AG09319 (cell line): ENCODE measurements around the gene ARHGEF28.

Source experiments
- DNase-seq: peaks from one replicate; pipeline ENCODE4 v3.0.0-alpha.2; 2010; ENCODE audit warnings: low read depth; ENCODE audit errors: extremely low read depth
- TF ChIP-seq, protein P1 (sequence below): IDR thresholded peaks from 2 replicates; pipeline ENCODE4 v1.5.1; 2011; ENCODE audit warnings: low read depth, mild to moderate bottlenecking, inconsistent platforms, low read length, moderate library complexity

Gene ARHGEF28

GRCh38 chr5:73612799-73613198, 13.2 kb upstream of the ARHGEF28 start:
- TF ChIP-seq, protein P1, sequence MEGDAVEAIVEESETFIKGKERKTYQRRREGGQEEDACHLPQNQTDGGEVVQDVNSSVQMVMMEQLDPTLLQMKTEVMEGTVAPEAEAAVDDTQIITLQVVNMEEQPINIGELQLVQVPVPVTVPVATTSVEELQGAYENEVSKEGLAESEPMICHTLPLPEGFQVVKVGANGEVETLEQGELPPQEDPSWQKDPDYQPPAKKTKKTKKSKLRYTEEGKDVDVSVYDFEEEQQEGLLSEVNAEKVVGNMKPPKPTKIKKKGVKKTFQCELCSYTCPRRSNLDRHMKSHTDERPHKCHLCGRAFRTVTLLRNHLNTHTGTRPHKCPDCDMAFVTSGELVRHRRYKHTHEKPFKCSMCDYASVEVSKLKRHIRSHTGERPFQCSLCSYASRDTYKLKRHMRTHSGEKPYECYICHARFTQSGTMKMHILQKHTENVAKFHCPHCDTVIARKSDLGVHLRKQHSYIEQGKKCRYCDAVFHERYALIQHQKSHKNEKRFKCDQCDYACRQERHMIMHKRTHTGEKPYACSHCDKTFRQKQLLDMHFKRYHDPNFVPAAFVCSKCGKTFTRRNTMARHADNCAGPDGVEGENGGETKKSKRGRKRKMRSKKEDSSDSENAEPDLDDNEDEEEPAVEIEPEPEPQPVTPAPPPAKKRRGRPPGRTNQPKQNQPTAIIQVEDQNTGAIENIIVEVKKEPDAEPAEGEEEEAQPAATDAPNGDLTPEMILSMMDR = no peak
- no peak for DNase-seq

GRCh38 chr5:73615085-73615484, 10.9 kb upstream of the ARHGEF28 start:
- TF ChIP-seq, protein P1 = no peak
- no peak for DNase-seq

DNA sequence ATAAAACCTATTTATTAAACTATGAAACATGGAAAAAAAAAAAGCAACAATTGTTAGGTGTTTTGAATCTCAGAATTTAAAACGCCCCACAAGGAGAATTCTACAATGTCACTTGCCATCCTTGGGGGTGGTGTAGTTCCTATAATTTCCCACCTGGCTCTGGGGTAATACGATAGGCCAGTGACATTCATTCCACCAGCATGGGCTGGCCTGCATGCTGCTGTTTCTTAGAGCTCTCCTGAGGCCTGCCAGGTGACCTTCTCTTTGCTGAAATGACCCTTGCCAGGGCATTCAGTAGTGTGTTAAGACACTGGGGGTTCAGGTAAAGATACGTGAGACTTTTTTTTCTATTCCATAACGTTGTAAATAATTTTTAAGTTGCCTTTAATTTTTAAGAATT, 10.0 kb upstream of the ARHGEF28 start:
- TF ChIP-seq, protein P1 = no peak
- DNase-seq = no peak

DNA sequence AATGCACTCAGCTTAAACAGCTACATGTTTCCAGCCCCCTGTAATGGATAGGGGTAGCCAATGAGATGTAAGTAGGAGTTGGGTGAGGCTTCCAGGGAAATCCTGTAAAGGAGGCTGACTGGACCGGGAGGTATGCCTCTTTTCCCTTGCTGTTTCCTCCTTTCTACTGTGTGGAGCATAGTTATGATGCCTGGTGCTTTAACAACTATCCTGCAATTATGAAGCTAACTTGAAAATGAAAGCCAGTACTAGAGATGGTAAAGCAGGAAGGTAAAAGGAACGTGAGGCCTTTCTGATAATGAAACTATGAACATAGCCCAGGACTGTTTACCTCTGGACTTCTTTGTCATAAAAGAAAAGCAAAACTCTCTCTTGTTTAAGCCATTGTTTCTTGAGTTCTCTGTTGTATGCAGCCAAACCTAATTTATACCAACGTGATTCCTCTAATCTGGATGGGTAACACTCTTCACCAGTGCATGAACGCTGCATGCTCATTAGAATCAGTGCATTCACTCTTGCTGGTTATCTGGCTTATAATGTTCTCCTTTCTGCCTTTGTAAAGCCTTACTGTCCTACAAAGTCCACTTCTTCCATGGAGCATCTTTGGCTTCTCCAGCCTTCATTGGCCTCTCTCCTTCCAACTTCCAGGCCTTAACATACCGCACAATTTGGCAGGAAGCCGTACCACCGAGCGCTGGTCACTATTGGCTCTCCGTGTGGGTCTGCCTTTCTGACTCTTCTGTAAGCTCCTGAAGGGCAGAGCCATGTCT, 8.3 kb upstream of the ARHGEF28 start:
- no peak for DNase-seq
- TF ChIP-seq, protein P1 = no peak

- no peak for DNase-seq
- TF ChIP-seq, protein P1 = no peak
Observed at GRCh38 chr5:73619606-73620333, 6.2 kb upstream of the ARHGEF28 start.

DNA sequence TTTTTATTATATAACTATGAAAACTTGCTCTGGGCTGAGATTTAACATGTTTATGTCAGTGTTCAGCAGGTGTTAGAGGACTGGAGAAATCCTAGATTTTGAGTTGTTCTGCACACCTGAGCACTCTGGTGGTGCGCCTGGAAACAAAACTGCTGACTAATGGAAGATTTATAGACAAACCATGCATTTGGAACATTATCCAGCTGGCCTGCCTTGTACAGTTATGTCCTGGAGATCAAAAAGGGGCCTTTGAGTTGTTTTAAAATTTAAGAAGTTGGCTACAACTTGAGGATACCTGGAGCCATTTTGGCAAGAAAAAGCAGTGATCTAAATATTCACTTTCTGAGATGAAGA, 5.7 kb upstream of the ARHGEF28 start:
- TF ChIP-seq, protein P1 = no peak
- no peak for DNase-seq

GRCh38 chr5:73623060-73623459, 2.9 kb upstream of the ARHGEF28 start:
- TF ChIP-seq, protein P1 = no peak
- DNase-seq = no peak
